Measurements from ENCODE around the gene HIVEP1. TPM values are rescaled to one million over a fixed set of nuclear protein-coding genes. Genes with fewer than 3 reads are reported as not detected.

Gene HIVEP1
- total RNA-seq, 1 donor from 2014 or later, result 35.7 TPM

GRCh38 chr6:12060780-12061609 is 48.9 kb downstream of the HIVEP1 start:
- Mint-ChIP-seq H3K27ac (peak overlapping the region; percentile 27), H3K36me3 (ENCODE audit: insufficient read depth) (no peaks in the 10 kb centered on the region), H3K9me3 (ENCODE audit: low read depth) (no peaks in the 10 kb centered on the region), H3K27me3 (no peaks in the 10 kb centered on the region), H3K4me1 (ENCODE audit: low read depth) (peaks cover 15% of the 10 kb centered on the region), H3K4me3 (ENCODE audit: low read depth) (peak overlapping the region; percentile 35)
- TF ChIP-seq, protein P1, sequence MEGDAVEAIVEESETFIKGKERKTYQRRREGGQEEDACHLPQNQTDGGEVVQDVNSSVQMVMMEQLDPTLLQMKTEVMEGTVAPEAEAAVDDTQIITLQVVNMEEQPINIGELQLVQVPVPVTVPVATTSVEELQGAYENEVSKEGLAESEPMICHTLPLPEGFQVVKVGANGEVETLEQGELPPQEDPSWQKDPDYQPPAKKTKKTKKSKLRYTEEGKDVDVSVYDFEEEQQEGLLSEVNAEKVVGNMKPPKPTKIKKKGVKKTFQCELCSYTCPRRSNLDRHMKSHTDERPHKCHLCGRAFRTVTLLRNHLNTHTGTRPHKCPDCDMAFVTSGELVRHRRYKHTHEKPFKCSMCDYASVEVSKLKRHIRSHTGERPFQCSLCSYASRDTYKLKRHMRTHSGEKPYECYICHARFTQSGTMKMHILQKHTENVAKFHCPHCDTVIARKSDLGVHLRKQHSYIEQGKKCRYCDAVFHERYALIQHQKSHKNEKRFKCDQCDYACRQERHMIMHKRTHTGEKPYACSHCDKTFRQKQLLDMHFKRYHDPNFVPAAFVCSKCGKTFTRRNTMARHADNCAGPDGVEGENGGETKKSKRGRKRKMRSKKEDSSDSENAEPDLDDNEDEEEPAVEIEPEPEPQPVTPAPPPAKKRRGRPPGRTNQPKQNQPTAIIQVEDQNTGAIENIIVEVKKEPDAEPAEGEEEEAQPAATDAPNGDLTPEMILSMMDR (IDR thresholded peaks at IDR 0.05; ENCODE audit: unreplicated experiment), result no peak
- no peak for DNase-seq (ENCODE audit: low spot score, unreplicated experiment)

DNA sequence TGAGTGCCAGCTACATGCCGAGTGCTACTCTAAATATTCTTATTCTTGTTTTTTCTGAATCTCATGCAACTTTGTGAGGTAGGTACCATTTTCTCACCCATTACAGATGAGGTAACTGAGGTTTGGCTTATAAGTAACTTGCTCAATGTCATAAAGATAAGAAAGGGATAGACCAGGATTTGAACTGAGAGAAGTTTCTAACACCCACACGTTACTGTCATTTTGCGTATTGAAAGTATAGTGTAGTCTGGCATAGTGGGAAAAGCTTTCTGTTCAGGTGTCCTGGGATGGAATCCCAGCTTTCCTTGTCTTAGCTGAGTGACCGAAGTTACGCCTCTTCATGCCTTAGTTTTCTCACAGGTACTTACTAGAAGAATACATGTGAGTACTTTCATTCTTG is 50.5 kb downstream of the HIVEP1 start:
- H3K4me3 Mint-ChIP-seq (ENCODE audit: low read depth), result no peak overlapping the region
- no peak for DNase-seq (ENCODE audit: low spot score, unreplicated experiment)
- TF ChIP-seq, protein P1 (IDR thresholded peaks at IDR 0.05; ENCODE audit: unreplicated experiment), result no peak

GRCh38 chr6:12064131-12064530 is 52.0 kb downstream of the HIVEP1 start:
- TF ChIP-seq, protein P1 (IDR thresholded peaks at IDR 0.05; ENCODE audit: unreplicated experiment), result no peak
- Mint-ChIP-seq H3K36me3 (ENCODE audit: insufficient read depth) (no peaks in the 10 kb centered on the region), H3K4me1 (ENCODE audit: low read depth) (peaks cover 17% of the 10 kb centered on the region), H3K27ac (no peak overlapping the region), H3K9me3 (ENCODE audit: low read depth) (no peaks in the 10 kb centered on the region), H3K4me3 (ENCODE audit: low read depth) (no peak overlapping the region), H3K27me3 (no peaks in the 10 kb centered on the region)
- DNase-seq (ENCODE audit: low spot score, unreplicated experiment), result no peak

More for the DNA sequence above, 50.5 kb downstream of the HIVEP1 start:
- no peak overlapping the region for H3K27ac Mint-ChIP-seq
- H3K9me3 Mint-ChIP-seq (ENCODE audit: low read depth), result no peaks in the 10 kb centered on the region
- no peaks in the 10 kb centered on the region for H3K36me3 Mint-ChIP-seq (ENCODE audit: insufficient read depth)
- H3K27me3 Mint-ChIP-seq, result no peaks in the 10 kb centered on the region
- peaks cover 17% of the 10 kb centered on the region for H3K4me1 Mint-ChIP-seq (ENCODE audit: low read depth)

DNA sequence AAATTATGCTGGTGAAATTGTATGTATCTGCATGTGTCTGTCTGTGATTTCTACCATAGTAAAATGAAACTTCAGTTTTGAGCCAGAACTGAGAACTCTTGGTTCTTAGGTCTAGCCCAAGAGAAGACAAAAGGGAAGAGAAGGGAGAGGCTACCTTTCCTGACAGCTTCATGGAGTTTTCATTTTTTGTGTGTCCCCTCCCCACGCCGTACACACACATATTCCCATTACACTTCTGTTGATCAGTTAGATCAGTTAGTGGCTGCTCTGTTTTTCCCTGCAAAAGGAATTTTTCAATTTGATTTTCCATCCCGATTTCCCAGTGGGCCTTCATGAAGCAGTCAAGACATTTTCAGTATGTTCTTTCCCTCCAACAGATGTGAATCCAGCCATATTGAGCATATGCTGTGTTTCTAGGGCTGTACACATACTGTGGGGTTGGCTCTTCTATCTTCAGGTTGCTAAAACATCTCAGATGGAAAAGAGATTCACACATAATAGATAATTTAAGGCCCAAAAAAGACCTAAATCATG is 52.5 kb downstream of the HIVEP1 start:
- Mint-ChIP-seq H3K4me3 (ENCODE audit: low read depth) (no peak overlapping the region), H3K27ac (no peak overlapping the region), H3K27me3 (no peaks in the 10 kb centered on the region), H3K36me3 (ENCODE audit: insufficient read depth) (no peaks in the 10 kb centered on the region), H3K9me3 (ENCODE audit: low read depth) (no peaks in the 10 kb centered on the region), H3K4me1 (ENCODE audit: low read depth) (peaks cover 15% of the 10 kb centered on the region)
- no peak for DNase-seq (ENCODE audit: low spot score, unreplicated experiment)
- TF ChIP-seq, protein P1 (IDR thresholded peaks at IDR 0.05; ENCODE audit: unreplicated experiment), result no peak

GRCh38 chr6:12065321-12066140 is 53.4 kb downstream of the HIVEP1 start:
- DNase-seq (ENCODE audit: low spot score, unreplicated experiment), result no peak
- Mint-ChIP-seq H3K4me3 (ENCODE audit: low read depth) (no peak overlapping the region), H3K36me3 (ENCODE audit: insufficient read depth) (no peaks in the 10 kb centered on the region), H3K27ac (peak overlapping the region; percentile 42), H3K4me1 (ENCODE audit: low read depth) (peaks cover 14% of the 10 kb centered on the region), H3K9me3 (ENCODE audit: low read depth) (no peaks in the 10 kb centered on the region), H3K27me3 (no peaks in the 10 kb centered on the region)
- TF ChIP-seq, protein P1 (IDR thresholded peaks at IDR 0.05; ENCODE audit: unreplicated experiment), result no peak
